Kidney (tissue), 14 donors: ENCODE data around the gene CCDC8. TPM values are rescaled to one million over a fixed set of nuclear protein-coding genes. Genes with fewer than 3 reads are reported as not detected.
"Not testable (repeated sequence)": the region's sequence is repeated elsewhere in the genome, so short reads cannot be mapped to it uniquely, and the experiment has no call there.

Experiments used
- DNase-seq, 5 donors: peaks; one replicate each; pipeline ENCODE4 v3.0.0-alpha.2; 2013 to 2020
- FAIRE-seq: peaks from 2 replicates; lab custom pipeline; 2012; peaks lifted over from hg19 to GRCh38; lab: Jason Lieb, UNC
- H3K27ac ChIP-seq, 2 donors: one replicate each; pipeline ENCODE4 v1.7.0; 2013; ENCODE audit warnings: low read depth in 2 of 2, low read length in 2 of 2, inconsistent platforms in 1 of 2
- H3K27me3 ChIP-seq: one replicate; pipeline ENCODE4 v1.7.1; 2013; ENCODE audit warnings: low read length, inconsistent platforms; ENCODE audit not compliant: control insufficient read depth, insufficient read depth
- H3K36me3 ChIP-seq, 3 donors: one replicate each; pipeline versions ENCODE4 v1.7.0 to v1.7.1; 2013; ENCODE audit warnings: low read length in 3 of 3, control low read depth in 1 of 3, inconsistent platforms in 1 of 3; ENCODE audit not compliant: insufficient read depth in 3 of 3, control insufficient read depth in 2 of 3
- H3K4me1 ChIP-seq, 3 donors: one replicate each; pipeline versions ENCODE4 v1.7.0 to v1.7.1; 2013; ENCODE audit warnings: low read length in 3 of 3, inconsistent platforms in 1 of 3, low read depth in 1 of 3; ENCODE audit not compliant: control insufficient read depth in 2 of 3, insufficient read depth in 2 of 3
- H3K4me3 ChIP-seq, 3 donors: one replicate each; pipeline versions ENCODE4 v1.7.0 to v1.8.1; 2013; ENCODE audit warnings: low read length in 3 of 3, control low read depth in 1 of 3, inconsistent platforms in 1 of 3
- H3K9ac ChIP-seq, 3 donors: one replicate each; pipeline versions ENCODE4 v1.7.0 to v1.7.1; 2013; ENCODE audit warnings: low read length in 3 of 3, control low read depth in 1 of 3, inconsistent platforms in 1 of 3
- H3K9me3 ChIP-seq, 3 donors: one replicate each; pipeline versions ENCODE4 v1.7.0 to v1.7.1; 2013; ENCODE audit warnings: low read length in 3 of 3, control low read depth in 1 of 3, inconsistent platforms in 1 of 3; ENCODE audit not compliant: control insufficient read depth in 2 of 3, insufficient read depth in 1 of 3
- CTCF ChIP-seq: IDR thresholded peaks from 3 replicates; pipeline ENCODE4 v1.5.1; 2012; ENCODE audit warnings: mild to moderate bottlenecking, moderate library complexity, borderline replicate concordance; ENCODE audit not compliant: insufficient read depth; ENCODE audit errors: extremely low read depth
- intact Hi-C: fragments of 100-400 bp; cut with DNase I; formaldehyde crosslinking; loops from one replicate; pipeline ENCODE4 v1.11.1; 2022
- polyA plus RNA-seq: library from polyadenylated mRNA; stranded (reverse); fragments of 350-450 nt; fragmentation: Illumina TruSeq; extraction: RNeasy Lipid Tissue Mini Kit (QIAGEN cat#74804); gene quantifications from one replicate; pipeline ENCODE4 v1.2.3, GENCODE V29; 2014; ENCODE audit warnings: low read depth, low replicate concordance; ENCODE audit not compliant: insufficient read depth
- total RNA-seq: library from RNA; stranded (reverse); fragmentation: NEBNext Ultra II Directional; extraction: Animal tissue kit (Norgen Biotek cat#: 25700); gene quantifications from one replicate; pipeline ENCODE4 v1.2.1, GENCODE V29; 2021
- donor health status: control.
- donor health status: control.
- donor health status: control.
- donor health status: control.
- donor health status: control.
- donor health status: DM: yes; HTN: yes; CAD: no.
- donor health status: Normal renal cell carcinoma (clear cell type).

The CCDC8 gene
- total and polyA plus RNA-seq, 2 donors from 2014 or later: 18.9 to 21.0 TPM

DNA sequence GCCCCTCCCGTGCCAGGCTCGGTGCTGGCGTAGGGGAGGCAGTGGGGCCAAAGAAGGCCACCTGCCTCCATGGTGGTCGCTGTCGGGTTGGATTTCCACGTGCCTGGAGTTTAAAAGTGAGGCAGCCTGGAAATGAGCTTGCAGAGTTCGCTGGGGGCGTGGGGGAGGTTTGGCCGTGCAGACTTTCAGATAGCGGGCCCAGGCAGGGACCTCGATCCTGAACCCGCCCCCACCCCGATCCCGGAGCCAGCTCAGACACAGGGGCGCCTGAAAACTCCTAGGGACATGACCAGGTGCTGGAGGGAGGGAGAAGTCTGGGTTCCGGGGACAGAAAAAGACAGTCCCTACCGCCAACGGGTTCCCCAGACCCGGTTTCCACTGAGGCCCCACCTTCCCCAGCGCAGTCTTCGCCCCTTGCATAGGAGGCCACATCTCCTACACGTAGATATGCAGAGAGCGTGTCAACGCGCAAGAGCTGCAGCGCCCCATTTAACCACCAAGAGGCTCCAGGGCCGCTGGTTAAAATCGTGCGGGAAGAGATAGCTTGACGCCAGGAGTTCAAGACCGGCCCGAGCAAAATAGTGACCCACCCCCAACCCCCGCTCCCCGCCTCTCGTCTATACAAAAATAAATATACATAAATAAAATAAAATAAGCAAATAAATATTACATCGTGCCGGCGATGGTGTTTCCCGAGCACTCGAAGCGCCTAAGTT, 8.5 kb downstream of the CCDC8 start:
- intact Hi-C loops: loop anchor here (5.0 kb wide), 1 partner anchor 82 kb away; no protein-coding TSS in a partner anchor
- no peak for TF ChIP-seq CTCF
- Histone ChIP-seq H3K36me3 (no peaks in the 10 kb centered on the region), H3K4me1 (peaks cover 0 to 19% (median 0%) of the 10 kb centered on the region in 3 donors), H3K4me3 (peak overlapping the region in 2 of 3 donors; percentile 68 to 73), H3K27ac (peak overlapping the region; percentile 89 to 90), H3K9me3 (no peaks in the 10 kb centered on the region), H3K9ac (peak overlapping the region in 1 of 3 donors; percentile 52), H3K27me3 (no peaks in the 10 kb centered on the region)
- FAIRE-seq (no peak), DNase-seq (peak; percentile 61 to 84 (median 80))

- peak; percentile 7 for TF ChIP-seq CTCF
- intact Hi-C loops: loop anchor here (5.0 kb wide), 1 partner anchor 83 kb away; no protein-coding TSS in a partner anchor
- Histone ChIP-seq H3K36me3 (no peaks in the 10 kb centered on the region), H3K27ac (peak overlapping the region; percentile 89 to 90), H3K4me3 (peak overlapping the region; percentile 12 to 73 (median 68)), H3K9ac (peak overlapping the region in 2 of 3 donors; percentile 52 to 68), H3K4me1 (peaks cover 0 to 15% (median 0%) of the 10 kb centered on the region in 3 donors), H3K27me3 (no peaks in the 10 kb centered on the region), H3K9me3 (no peaks in the 10 kb centered on the region)
- FAIRE-seq: no peak
- DNase-seq: peak; percentile 75 to 89 (median 85)
Measured at GRCh38 chr19:46404055-46404752, 9.2 kb downstream of the CCDC8 start.

- DNase-seq (peak in 2 of 5 donors; percentile 49 to 62), FAIRE-seq (no peak)
- Histone ChIP-seq H3K4me3 (peak overlapping the region in 1 of 3 donors; percentile 9), H3K36me3 (no peaks in the 10 kb centered on the region), H3K27me3 (no peaks in the 10 kb centered on the region), H3K27ac (no peak overlapping the region), H3K9ac (no peak overlapping the region), H3K9me3 (no peaks in the 10 kb centered on the region), H3K4me1 (peaks cover 0 to 12% (median 0%) of the 10 kb centered on the region in 3 donors)
- intact Hi-C loops: loop anchor here (5.0 kb wide), 1 partner anchor 85 kb away; no protein-coding TSS in a partner anchor
- TF ChIP-seq CTCF: no peak
Measured at GRCh38 chr19:46402725-46403124, 10.6 kb downstream of the CCDC8 start.

DNA sequence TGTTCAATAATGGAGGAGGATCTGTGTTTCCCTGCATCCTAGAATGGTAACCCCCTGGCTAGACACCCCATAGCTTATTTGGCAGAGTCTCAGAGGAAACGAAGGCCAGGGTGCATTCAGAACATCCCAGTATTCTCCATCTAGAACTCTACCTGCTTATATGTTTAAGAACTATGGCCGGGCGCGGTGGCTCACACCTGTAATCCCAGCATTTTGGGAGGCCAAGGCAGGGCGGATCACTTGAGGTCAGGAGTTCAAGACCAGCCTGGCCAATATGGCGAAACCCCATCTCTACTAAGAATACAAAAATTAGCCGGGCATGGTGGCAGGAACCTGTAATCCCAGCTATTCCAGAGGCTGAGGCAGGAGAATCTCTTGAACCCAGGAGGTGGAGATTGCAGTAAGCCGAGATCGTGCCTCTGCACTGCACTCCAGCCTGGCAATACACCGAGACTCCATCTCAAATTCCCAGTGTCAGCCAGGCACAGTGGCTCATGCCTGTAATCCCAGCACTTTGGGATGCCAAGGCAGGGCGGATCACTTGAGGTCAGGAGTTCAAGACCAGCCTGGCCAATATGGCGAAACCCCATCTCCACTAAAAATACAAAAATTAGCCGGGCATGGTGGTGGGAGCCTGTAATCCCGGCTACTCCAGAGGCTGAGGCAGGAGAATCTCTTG, 15.4 kb downstream of the CCDC8 start:
- FAIRE-seq, H3K4me1 ChIP-seq, H3K27ac ChIP-seq, H3K9ac ChIP-seq, H3K27me3 ChIP-seq, H3K9me3 ChIP-seq, H3K36me3 ChIP-seq, intact Hi-C loops, H3K4me3 ChIP-seq: not testable (repeated sequence)
- DNase-seq: peak in 1 of 5 donors; percentile 16
